Measurements from ENCODE around the gene ANKRD44. TPM values are rescaled to one million over a fixed set of nuclear protein-coding genes. Genes with fewer than 3 reads are reported as not detected.

ANKRD44 gene
- total RNA-seq, 4 donors from 2014 or later: 11.0 to 25.8 (median 23.9) TPM

DNA sequence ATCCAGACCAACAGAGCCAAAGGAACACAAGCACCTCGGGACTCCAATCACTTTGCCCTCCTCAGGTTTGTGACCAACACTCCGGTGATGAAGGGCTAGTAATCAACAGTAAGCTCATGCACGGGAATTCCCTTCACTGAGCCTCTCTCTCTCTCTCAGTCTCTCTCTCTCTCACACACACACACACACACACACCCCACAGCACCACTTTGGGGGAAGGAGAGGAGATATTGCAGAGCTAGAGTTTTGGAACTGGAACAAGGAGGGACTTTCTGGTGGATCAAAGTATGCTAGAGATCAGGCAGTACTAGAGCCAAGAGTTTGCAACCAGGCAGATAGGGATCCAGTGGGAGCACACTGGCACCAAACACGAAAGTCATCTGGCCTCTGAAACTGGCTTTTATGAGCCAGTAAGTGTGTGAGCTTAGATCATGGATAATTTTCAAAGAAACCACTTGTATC lies 98.7 kb downstream of the ANKRD44 start:
- Histone ChIP-seq H3K27ac (no peak overlapping the region), H3K9me3 (no peaks in the 10 kb centered on the region), H3K4me3 (replicated peaks in 1 of 3) (no peak overlapping the region), H3K27me3 (no peaks in the 10 kb centered on the region), H3K36me3 (no peaks in the 10 kb centered on the region), H3K4me1 (peaks cover 13 to 30% of the 10 kb centered on the region in 2 donors)
- TF ChIP-seq POLR2A (IDR thresholded peaks at IDR 0.05): no peak
- no peak for TF ChIP-seq CTCF (IDR thresholded peaks at IDR 0.05)
- 71 to 72% methylated on average over 4 of the region's 4 CpGs for WGBS, 2 donors
- intact Hi-C loops (cut with DNase I): no loop called here
- no peak for DNase-seq

DNA sequence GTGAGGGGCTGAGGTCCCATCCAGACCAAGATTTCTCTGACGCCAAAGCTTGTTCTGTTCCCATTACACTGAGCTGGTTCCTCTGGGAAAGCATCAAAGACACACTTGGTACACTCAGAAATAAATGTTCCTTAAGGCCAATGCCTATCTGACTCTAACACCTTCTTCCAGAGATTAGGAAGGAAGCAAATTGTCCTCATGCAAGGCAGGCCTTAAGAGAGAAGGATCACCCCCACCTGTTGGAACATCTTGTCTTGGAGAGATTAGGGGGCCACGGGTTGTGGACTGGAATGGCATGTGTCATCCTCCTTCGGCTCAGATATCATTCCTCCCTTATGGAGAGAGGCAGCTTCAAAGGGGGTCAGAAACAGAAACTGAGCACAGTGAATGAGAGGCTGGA lies 100.2 kb downstream of the ANKRD44 start:
- no peaks in the 10 kb centered on the region for H3K36me3 ChIP-seq
- no peak overlapping the region for H3K27ac ChIP-seq
- no peaks in the 10 kb centered on the region for H3K27me3 ChIP-seq
- intact Hi-C loops (cut with DNase I): no loop called here
- no peaks in the 10 kb centered on the region for H3K9me3 ChIP-seq
- no peak for TF ChIP-seq CTCF (IDR thresholded peaks at IDR 0.05)
- no peak for TF ChIP-seq POLR2A (IDR thresholded peaks at IDR 0.05)
- H3K4me3 ChIP-seq (replicated peaks in 1 of 3): no peak overlapping the region
- H3K4me1 ChIP-seq: peaks cover 9 to 19% of the 10 kb centered on the region in 2 donors
- DNase-seq: no peak
- WGBS, 2 donors: 63 to 71% methylated on average over 3 of the region's 3 CpGs

GRCh38 chr2:197209742-197210408 lies 100.7 kb downstream of the ANKRD44 start:
- intact Hi-C loops (cut with DNase I): no loop called here
- H3K9me3 ChIP-seq: no peaks in the 10 kb centered on the region
- TF ChIP-seq POLR2A (IDR thresholded peaks at IDR 0.05) (no peak), CTCF (IDR thresholded peaks at IDR 0.05) (no peak)
- 58 to 79% methylated on average over 6 of the region's 6 CpGs for WGBS, 2 donors
- peaks cover 9 to 19% of the 10 kb centered on the region in 2 donors for H3K4me1 ChIP-seq
- H3K36me3 ChIP-seq: no peaks in the 10 kb centered on the region
- H3K27me3 ChIP-seq: no peaks in the 10 kb centered on the region
- DNase-seq: no peak
- H3K27ac ChIP-seq: no peak overlapping the region
- no peak overlapping the region for H3K4me3 ChIP-seq (replicated peaks in 1 of 3)

DNA sequence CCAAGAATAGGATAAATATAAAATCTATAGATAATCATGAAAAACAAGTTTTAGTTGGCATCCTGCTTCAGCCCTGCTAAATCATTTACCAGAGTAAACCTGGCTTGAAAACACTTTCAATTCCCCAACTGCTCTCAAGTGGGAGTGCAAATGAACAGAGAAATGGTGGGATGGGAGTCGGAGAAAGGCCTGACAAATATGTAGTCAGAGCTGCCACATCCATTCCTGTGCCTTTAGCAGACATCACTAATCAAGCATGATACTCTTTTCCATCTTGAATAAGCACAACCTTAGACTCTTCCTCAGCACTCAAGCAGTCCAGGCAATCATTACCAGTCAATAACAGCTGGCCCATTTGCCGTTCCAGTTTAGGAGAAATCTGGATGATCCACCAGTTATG lies 101.3 kb downstream of the ANKRD44 start:
- TF ChIP-seq POLR2A (IDR thresholded peaks at IDR 0.05) (no peak), CTCF (IDR thresholded peaks at IDR 0.05) (no peak)
- peaks cover 9 to 19% of the 10 kb centered on the region in 2 donors for H3K4me1 ChIP-seq
- no peaks in the 10 kb centered on the region for H3K27me3 ChIP-seq
- H3K36me3 ChIP-seq: no peaks in the 10 kb centered on the region
- H3K27ac ChIP-seq: no peak overlapping the region
- H3K4me3 ChIP-seq (replicated peaks in 1 of 3): no peak overlapping the region
- 77 to 83% methylated on average over 2 of the region's 2 CpGs for WGBS, 2 donors
- no peaks in the 10 kb centered on the region for H3K9me3 ChIP-seq
- no peak for DNase-seq
- intact Hi-C loops (cut with DNase I): no loop called here

- Histone ChIP-seq H3K4me1 (peaks cover 9 to 19% of the 10 kb centered on the region in 2 donors), H3K27me3 (no peaks in the 10 kb centered on the region), H3K36me3 (no peaks in the 10 kb centered on the region), H3K27ac (no peak overlapping the region), H3K4me3 (replicated peaks in 1 of 3) (no peak overlapping the region), H3K9me3 (no peaks in the 10 kb centered on the region)
- intact Hi-C loops (cut with DNase I): no loop called here
- TF ChIP-seq POLR2A (IDR thresholded peaks at IDR 0.05) (no peak), CTCF (IDR thresholded peaks at IDR 0.05) (no peak)
- DNase-seq: no peak
- WGBS, 2 donors: 29 to 41% methylated on average over 3 of the region's 3 CpGs
Measured at GRCh38 chr2:197208841-197209240, 101.7 kb downstream of the ANKRD44 start.
